GM20000 (cell line): ENCODE results near the gene CKAP2L.

Experiments
- DNase-seq: peaks from one replicate; pipeline ENCODE4 v3.0.0; 2012; ENCODE audit warnings: low spot score
- TF ChIP-seq, protein P1 (sequence below): IDR thresholded peaks from 2 replicates; pipeline ENCODE4 v1.5.1; 2012; ENCODE audit warnings: mild to moderate bottlenecking, control low read depth; ENCODE audit errors: extremely low read depth, missing control alignments

CKAP2L gene

DNA sequence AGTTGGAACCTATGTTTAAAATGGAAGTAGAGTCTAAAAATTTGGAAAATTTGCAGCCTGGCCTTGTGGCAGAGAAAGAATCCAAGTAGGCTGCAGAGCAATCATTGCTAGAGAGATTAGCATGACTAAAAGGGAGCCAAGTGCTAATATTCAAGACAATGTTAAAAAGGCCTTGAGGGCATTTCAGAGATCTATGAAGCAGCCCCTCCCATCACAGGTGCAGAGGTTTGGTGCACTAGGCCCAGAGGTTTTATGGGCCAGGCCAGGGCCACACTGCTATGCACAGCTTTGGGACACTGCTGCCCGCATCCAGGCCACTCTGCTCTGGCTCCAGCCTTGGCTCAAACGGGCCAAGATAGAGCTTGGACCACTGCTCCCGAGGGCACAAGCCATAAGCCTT, 26.6 kb upstream of the CKAP2L start:
- DNase-seq, result no peak
- TF ChIP-seq, protein P1, sequence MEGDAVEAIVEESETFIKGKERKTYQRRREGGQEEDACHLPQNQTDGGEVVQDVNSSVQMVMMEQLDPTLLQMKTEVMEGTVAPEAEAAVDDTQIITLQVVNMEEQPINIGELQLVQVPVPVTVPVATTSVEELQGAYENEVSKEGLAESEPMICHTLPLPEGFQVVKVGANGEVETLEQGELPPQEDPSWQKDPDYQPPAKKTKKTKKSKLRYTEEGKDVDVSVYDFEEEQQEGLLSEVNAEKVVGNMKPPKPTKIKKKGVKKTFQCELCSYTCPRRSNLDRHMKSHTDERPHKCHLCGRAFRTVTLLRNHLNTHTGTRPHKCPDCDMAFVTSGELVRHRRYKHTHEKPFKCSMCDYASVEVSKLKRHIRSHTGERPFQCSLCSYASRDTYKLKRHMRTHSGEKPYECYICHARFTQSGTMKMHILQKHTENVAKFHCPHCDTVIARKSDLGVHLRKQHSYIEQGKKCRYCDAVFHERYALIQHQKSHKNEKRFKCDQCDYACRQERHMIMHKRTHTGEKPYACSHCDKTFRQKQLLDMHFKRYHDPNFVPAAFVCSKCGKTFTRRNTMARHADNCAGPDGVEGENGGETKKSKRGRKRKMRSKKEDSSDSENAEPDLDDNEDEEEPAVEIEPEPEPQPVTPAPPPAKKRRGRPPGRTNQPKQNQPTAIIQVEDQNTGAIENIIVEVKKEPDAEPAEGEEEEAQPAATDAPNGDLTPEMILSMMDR, result no peak

DNA sequence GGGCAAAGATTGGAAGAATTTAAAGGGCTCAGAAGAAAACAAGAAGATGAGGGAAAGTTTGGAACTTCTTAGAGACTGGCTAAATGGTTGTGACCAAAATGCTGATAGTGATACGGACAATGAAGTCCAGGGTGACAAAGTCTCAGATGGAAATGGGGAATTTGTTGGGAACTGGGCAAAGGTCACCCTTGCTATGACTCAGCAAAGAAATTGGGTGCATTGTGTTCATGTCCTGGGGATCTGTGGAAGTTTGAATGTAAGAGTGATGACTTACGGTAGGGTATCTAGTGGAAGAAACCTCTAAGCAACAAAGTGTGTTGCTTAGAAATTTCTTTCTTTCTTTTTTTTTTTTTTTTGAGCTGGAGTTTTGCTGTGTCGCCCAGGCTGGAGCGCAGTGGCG, 25.9 kb upstream of the CKAP2L start:
- no peak for DNase-seq
- TF ChIP-seq, protein P1, result no peak

DNA sequence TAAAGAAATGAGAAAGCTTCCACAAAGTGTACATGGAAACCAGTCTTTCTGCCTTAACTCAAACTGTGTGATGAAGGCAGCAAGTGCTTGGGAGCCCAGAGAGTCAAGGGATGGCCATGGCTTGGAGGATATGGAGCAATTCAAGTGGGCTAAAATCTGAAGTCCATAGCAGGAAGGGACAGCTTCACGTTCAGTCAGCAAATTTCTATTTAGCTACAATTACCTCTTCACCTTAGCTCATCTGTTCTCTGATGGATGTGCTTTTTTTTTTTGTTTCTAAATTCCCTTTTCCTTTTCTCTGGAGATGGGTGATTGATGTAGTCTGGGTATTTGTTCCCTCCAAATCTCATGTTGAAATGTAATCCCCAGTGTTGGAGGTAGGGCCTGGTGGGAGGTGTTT, 24.8 kb upstream of the CKAP2L start:
- TF ChIP-seq, protein P1, result no peak

DNA sequence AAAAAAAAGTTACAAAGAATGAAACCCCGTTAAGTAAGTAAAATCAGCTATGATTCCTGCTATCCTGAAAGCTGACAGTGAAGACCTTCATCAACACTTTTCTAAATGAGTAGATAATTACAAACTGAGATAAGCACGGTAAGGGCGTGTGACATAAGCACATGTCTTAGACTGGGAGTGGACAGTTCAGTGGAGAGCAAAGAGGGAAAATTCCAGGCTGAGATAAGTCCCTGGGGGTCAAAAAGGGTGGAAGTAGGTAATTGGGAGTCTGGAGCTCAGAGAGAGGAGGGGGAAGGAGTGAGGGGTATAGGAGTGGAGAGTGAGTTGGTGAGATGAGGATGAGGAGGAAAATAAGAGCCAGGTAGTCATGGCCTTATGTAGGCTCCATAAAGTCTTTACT, 24.2 kb upstream of the CKAP2L start:
- TF ChIP-seq, protein P1, result no peak
- no peak for DNase-seq

More for the DNA sequence above, 24.8 kb upstream of the CKAP2L start:
- DNase-seq, result no peak

DNA sequence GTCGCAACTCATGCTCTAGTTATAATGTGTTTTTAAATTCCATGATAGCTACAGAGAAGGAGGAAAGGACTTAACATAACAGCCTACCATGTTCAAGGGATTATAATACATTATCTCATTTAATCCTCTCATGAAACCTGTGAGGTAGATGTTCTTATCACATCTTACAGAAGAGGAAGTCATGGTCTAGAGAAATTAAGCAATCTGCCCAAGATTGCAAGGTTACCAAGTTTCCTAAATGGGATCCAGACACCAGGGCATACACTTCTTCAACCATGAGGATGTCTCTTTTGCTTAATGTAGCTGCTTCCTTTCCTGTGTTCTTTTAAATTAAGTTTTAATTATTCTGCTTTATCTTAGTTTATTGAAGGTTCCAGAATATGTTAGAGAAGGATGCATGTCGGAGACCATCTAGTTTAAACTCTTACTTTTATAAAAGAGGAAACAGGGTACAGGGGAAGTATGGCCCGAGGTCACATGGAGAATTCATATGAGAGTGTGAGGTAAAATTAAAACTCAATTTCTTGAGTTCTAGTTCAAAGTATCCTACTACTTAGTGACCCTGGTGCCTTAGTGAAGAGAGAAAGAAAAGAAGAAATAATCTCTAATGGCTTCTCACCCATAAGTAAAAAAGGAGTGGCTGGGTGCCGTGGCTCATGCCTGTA, 23.5 kb upstream of the CKAP2L start:
- no peak for DNase-seq
- TF ChIP-seq, protein P1, result no peak

DNA sequence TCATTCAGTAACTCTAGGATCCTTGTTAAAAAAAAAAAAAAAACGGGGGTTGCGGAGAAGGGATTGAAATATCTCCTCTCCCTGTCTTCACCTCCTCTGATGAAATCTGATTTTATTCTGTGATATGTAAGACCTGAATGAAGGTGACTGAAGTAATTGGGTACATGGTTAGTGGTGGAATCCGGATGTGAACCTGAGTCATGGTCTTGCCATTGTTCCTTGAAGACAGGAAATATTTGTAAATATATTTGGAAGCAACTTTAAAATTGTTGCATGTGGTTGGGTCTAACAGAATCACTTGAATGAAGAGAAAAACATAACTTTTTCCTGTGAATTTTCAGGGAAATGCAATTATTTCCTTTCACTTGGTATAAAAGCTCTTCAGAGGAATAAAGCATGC, 22.9 kb upstream of the CKAP2L start:
- TF ChIP-seq, protein P1, result no peak
- DNase-seq, result no peak

DNA sequence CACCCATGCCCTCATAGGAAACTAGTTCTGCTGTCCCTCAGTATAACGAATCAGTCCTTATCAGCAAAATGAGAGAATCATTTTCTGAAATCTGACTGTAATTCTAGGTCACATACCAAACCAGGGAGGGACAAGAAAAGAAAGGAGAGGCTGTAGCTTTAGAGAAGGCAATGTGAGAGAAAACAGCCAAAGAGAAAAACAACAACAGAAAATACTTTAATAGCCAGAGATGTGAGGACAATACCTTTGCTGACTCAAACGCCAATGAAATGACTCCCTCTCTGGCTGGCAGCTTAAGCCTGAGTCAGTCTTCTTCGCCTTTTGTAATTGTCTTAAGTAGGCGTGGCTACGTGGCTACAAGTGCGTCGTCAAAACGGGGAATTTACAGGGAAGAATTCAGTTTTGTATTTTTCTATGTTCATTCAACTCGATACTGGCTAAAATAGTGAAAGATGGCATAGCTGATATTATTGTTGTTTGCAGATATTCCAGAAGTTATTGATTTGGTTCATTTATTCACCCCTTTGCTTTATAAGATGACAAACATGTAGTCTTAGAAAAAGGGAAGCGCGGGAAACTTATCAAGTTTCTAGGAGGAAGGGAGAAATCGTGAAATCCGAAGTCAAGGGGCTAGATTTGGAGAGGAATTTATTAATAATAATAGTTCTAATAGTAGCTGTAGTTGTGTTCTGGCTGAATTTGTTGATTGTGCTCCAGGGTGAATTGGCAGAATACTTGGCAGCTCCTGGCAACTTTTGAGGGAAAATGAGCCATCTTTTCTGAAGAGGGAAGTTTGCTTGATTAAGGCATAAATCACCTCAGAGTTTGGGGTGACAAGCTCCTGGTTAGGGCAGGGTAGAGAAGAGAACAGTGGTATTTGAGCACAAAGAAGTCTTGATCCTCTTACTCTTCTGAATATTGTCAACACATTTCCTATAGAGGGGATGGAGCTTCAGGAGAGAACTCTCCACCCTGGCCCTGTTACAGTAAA, 20.1 kb upstream of the CKAP2L start, which contains the start of gene IL1A:
Gene IL1A, minus strand, starts transcription at position 295 of the 991 bp plus-strand sequence. CDS start 723 bp downstream, outside the sequence.
- DNase-seq, result no peak
- TF ChIP-seq, protein P1, result no peak
